HepG2 (cell line): ENCODE data around the gene DUS1L. TPM values are rescaled to one million over a fixed set of nuclear protein-coding genes. Genes with fewer than 3 reads are reported as not detected.
A peak's percentile ranks its signal among the peaks of the same experiment; 100 is the strongest.

Experiments used
- CEBPZ ChIP-seq: IDR thresholded peaks from 2 replicates; pipeline ENCODE4 v1.6.1; 2012; ENCODE audit warnings: low read length, improper control_type of control experiment
- DBP ChIP-seq: sonication (generic); formaldehyde crosslinking; IDR thresholded peaks from 2 replicates; pipeline ENCODE4 v1.4.0; 2020; ENCODE audit warnings: missing genetic modification reagents; ENCODE audit errors: not compliant biosample characterization
- DDIT3 ChIP-seq: sonication (generic); formaldehyde crosslinking; IDR thresholded peaks from 2 replicates; pipeline ENCODE4 v1.4.0; 2020; ENCODE audit warnings: mild to moderate bottlenecking, missing genetic modification reagents
- EED ChIP-seq: sonication (generic); formaldehyde crosslinking; IDR thresholded peaks from 2 replicates; pipeline ENCODE4 v1.5.0; 2020; ENCODE audit warnings: mild to moderate bottlenecking, missing genetic modification reagents
- HNRNPL ChIP-seq: fragments of 200-400 bp; formaldehyde crosslinking; IDR thresholded peaks from 2 replicates; pipeline ENCODE4 v1.6.1; 2017; ENCODE audit warnings: mild to moderate bottlenecking, low read depth, low read length
- KDM5B ChIP-seq: sonication (generic); formaldehyde crosslinking; IDR thresholded peaks from 2 replicates; pipeline ENCODE4 v1.4.0; 2020; ENCODE audit warnings: missing genetic modification reagents, mild to moderate bottlenecking, borderline replicate concordance
- NCOA2 ChIP-seq: sonication (generic); formaldehyde crosslinking; IDR thresholded peaks from 2 replicates; pipeline ENCODE4 v1.8.0; 2022; ENCODE audit warnings: inconsistent platforms
- PHF20 ChIP-seq: sonication (generic); formaldehyde crosslinking; IDR thresholded peaks from 2 replicates; pipeline ENCODE4 v1.5.0; 2020; ENCODE audit warnings: mild to moderate bottlenecking, missing genetic modification reagents
- SIN3A ChIP-seq: IDR thresholded peaks from 2 replicates; pipeline ENCODE4 v1.6.1; 2011; ENCODE audit warnings: low read depth, mild to moderate bottlenecking, control low read depth, low read length, borderline replicate concordance
- THAP8 ChIP-seq: sonication (generic); formaldehyde crosslinking; IDR thresholded peaks from 2 replicates; pipeline ENCODE4 v1.5.1; 2020; ENCODE audit warnings: missing genetic modification reagents, mild to moderate bottlenecking, borderline replicate concordance
- ZNF556 ChIP-seq: sonication (generic); formaldehyde crosslinking; IDR thresholded peaks from 2 replicates; pipeline ENCODE4 v1.4.0; 2020; ENCODE audit warnings: mild to moderate bottlenecking, missing genetic modification reagents, borderline replicate concordance
- ZNF577 ChIP-seq: sonication (generic); formaldehyde crosslinking; IDR thresholded peaks from 2 replicates; pipeline ENCODE4 v1.4.0; 2020; ENCODE audit warnings: mild to moderate bottlenecking, low read depth, missing genetic modification reagents, borderline replicate concordance
- ZNF75D ChIP-seq: sonication (generic); formaldehyde crosslinking; IDR thresholded peaks from 2 replicates; pipeline ENCODE4 v1.8.1; 2023; ENCODE audit warnings: missing genetic modification reagents, mild to moderate bottlenecking, borderline replicate concordance
- ZNF841 ChIP-seq: sonication (generic); formaldehyde crosslinking; IDR thresholded peaks from 2 replicates; pipeline ENCODE4 v1.8.1; 2023; ENCODE audit warnings: missing genetic modification reagents, borderline replicate concordance
- polyA plus RNA-seq, 8 experiments: library from polyadenylated mRNA; depleted of rRNA in 3 of 8; stranded (reverse) in 7 of 8; unstranded in 1 of 8; fragments of >200 nt; fragmentation: Illumina TruSeq in 4 of 8; extraction: Trizol in 4 of 8; gene quantifications; 2 replicates each; pipeline versions ENCODE4 v1.2.1 to v1.2.3, GENCODE V29; 2011 to 2016; ENCODE audit warnings: low read depth in 4 of 8, missing spikeins in 1 of 8, mixed read lengths in 1 of 8; ENCODE audit not compliant: insufficient read depth in 1 of 8
- total RNA-seq, 5 experiments: library from RNA; depleted of rRNA; stranded (reverse); fragments of >200 nt; fragmentation: Illumina TruSeq; extraction: Trizol; gene quantifications; 2 replicates each; pipeline ENCODE4 v1.2.3, GENCODE V29; 2016; ENCODE audit warnings: low read depth in 1 of 5

The DUS1L gene
- total and polyA plus RNA-seq, 2 of the 13 experiments (the other 11 are each of a cell fraction or from before 2014, with no cell fraction given), result 81.0 to 109 TPM

GRCh38 chr17:82091264-82092066 is 25.9 kb upstream of the DUS1L start (continued):
- no peak for TF ChIP-seq CEBPZ
- TF ChIP-seq ZNF577 (CRISPR knock-in tag), result no peak
- no peak for TF ChIP-seq NCOA2
- 0 out of 2 replicates have a peak, but pooled peaks have one; percentile 3 for TF ChIP-seq KDM5B (CRISPR knock-in tag)
- no peak for TF ChIP-seq ZNF75D
- TF ChIP-seq ZNF841, result no peak
- TF ChIP-seq EED, result peak; percentile 68; the same call in 1 of the 2 replicates
- TF ChIP-seq DDIT3, result no peak
- no peak for TF ChIP-seq SIN3A
- no peak for TF ChIP-seq DBP (CRISPR knock-in tag)
- TF ChIP-seq HNRNPL, result peak; percentile 2; the same call in 1 of the 2 replicates
- TF ChIP-seq PHF20 (CRISPR knock-in tag), result no peak
- no peak for TF ChIP-seq ZNF556 (CRISPR knock-in tag)
- TF ChIP-seq THAP8 (CRISPR knock-in tag), result 0 out of 2 replicates have a peak, but pooled peaks have one; percentile 25
- TF ChIP-seq, all 625 proteins: peak for 27
